ENCODE results near the gene PARN. TPM values are rescaled to one million over a fixed set of nuclear protein-coding genes. Genes with fewer than 3 reads are reported as not detected.

PARN gene
- total and polyA plus RNA-seq, 2 of the 4 experiments (the other 2 are of a cell fraction): 24.6 to 25.1 TPM

- no peak for TF ChIP-seq BHLHE40 (IDR thresholded peaks at IDR 0.05; ENCODE audit: low read depth, low read length)
Measured at GRCh38 chr16:14667347-14668266, 37.5 kb upstream of the PARN start (continued).

- ChIA-PET POLR2A (ENCODE audit: unreplicated experiment) (no interaction called here), CTCF (no interaction called here)
- Histone ChIP-seq H2BK20ac (ENCODE audit: low read depth, low read length) (no peak overlapping the region), H3K56ac (ENCODE audit: extremely low read depth, insufficient read depth, low read length) (no peak overlapping the region), H3K4me3 (ENCODE audit: insufficient read depth, low read depth, low read length) (no peak overlapping the region), H3K4me1 (ENCODE audit: control insufficient read depth, insufficient read depth, low read length) (no peaks in the 10 kb centered on the region), H2AK9ac (replicated peaks; ENCODE audit: low read depth, low read length, poor library complexity) (no peak overlapping the region), H2BK120ac (ENCODE audit: low read depth, low read length) (no peak overlapping the region), H4K5ac (ENCODE audit: low read depth, low read length) (no peak overlapping the region), H3K27me3 (ENCODE audit: control insufficient read depth, insufficient read depth, low read length) (no peaks in the 10 kb centered on the region), H3K4ac (ENCODE audit: low read depth, low read length) (no peak overlapping the region), H2AK5ac (ENCODE audit: low read depth, low read length) (no peak overlapping the region), H3K14ac (replicated peaks; ENCODE audit: low read depth, low read length) (no peak overlapping the region), H3K36me3 (ENCODE audit: control insufficient read depth, insufficient read depth, low read length) (peaks cover 47% of the 10 kb centered on the region), H3K23ac (ENCODE audit: low read depth, low read length) (no peak overlapping the region), H4K20me1 (ENCODE audit: insufficient read depth, low read length) (no peaks in the 10 kb centered on the region), H3K27ac (ENCODE audit: insufficient read depth, low read length) (no peak overlapping the region), H3K9me3 (ENCODE audit: control insufficient read depth, insufficient read depth, low read length) (no peaks in the 10 kb centered on the region), H2AFZ (replicated peaks; ENCODE audit: low read length, poor library complexity) (no peak overlapping the region), H2BK15ac (ENCODE audit: low read depth, low read length) (no peak overlapping the region), H3K18ac (ENCODE audit: low read depth, low read length) (no peak overlapping the region), H2BK5ac (ENCODE audit: low read depth, low read length, poor library complexity, severe bottlenecking) (no peak overlapping the region), H3K79me1 (ENCODE audit: low read depth in 1 of 2, low read length in 2 of 2) (peaks cover 0 to 6% of the 10 kb centered on the region in 2 experiments; a peak in 3 of 4 replicates), H4K8ac (ENCODE audit: low read depth in 2 of 2, low read length in 2 of 2) (no peak overlapping the region), H3K9me1 (ENCODE audit: insufficient read depth, low read length) (no peaks in the 10 kb centered on the region), H3K9ac (ENCODE audit: low read depth, low read length) (no peak overlapping the region), H4K91ac (ENCODE audit: insufficient read depth, low read depth, low read length) (no peak overlapping the region), H3K4me2 (ENCODE audit: low read depth, low read length) (no peak overlapping the region)
- BruUV-seq (replicated peaks): no TSS peak
- no CpG with 5 or more reads among the region's 2 CpGs for WGBS, 2 experiments (ENCODE audit: extremely low coverage in 2 of 2, insufficient read length in 1 of 2)
- TF ChIP-seq CTCF (conservative IDR thresholded peaks at IDR 0.05; ENCODE audit: low read depth, low read length) (no peak), MAZ (IDR thresholded peaks at IDR 0.05; ENCODE audit: borderline replicate concordance, low read depth, low read length) (no peak), RFX5 (IDR thresholded peaks at IDR 0.05; ENCODE audit: low read depth, low read length) (no peak), RAD21 (IDR thresholded peaks at IDR 0.05; ENCODE audit: low read length) (no peak), MAFK (IDR thresholded peaks at IDR 0.05; ENCODE audit: low read depth, low read length) (no peak), MXI1 (IDR thresholded peaks at IDR 0.05; ENCODE audit: borderline replicate concordance, low read depth, low read length) (no peak)
- dilution Hi-C loops (cut with HindIII; ENCODE audit: low sequenced_read_pairs, unreplicated experiment): no loop called here
- intact Hi-C loops (cut with micrococcal nuclease): no loop called here
- no peak for ATAC-seq (ENCODE audit: low read depth)
- in situ Hi-C loops (cut with MboI; ENCODE audit: low sequenced_read_pairs): no loop called here
- no peak for DNase-seq
Measured at GRCh38 chr16:14658063-14658462, 28.0 kb upstream of the PARN start.
